ENCODE measurements around the gene DCLK1.

Gene DCLK1

GRCh38 chr13:35781036-35782000 is 349.9 kb downstream of the DCLK1 start:
- no peak overlapping the region for H3K4me3 ChIP-seq (ENCODE audit: low read depth, low read length)
- POLR2A ChIA-PET: interaction anchor here (0.6 to 1.1 kb wide), 2 partner anchors 9 to 917 kb away, joined by 5 to 9 read pairs; no protein-coding TSS in a partner anchor
- no peak for DNase-seq (ENCODE audit: low read depth, low spot score)
- CTCF ChIA-PET: interaction anchor here (0.8 to 2.1 kb wide), 9 partner anchors 8 to 173 kb away, joined by 3 to 11 read pairs (median 4); no protein-coding TSS in a partner anchor
- no peak for TF ChIP-seq CTCF (IDR thresholded peaks at IDR 0.05; ENCODE audit: insufficient read depth, low read length, missing control alignments)

GRCh38 chr13:35780613-35781012 is 350.6 kb downstream of the DCLK1 start:
- ChIA-PET CTCF (interaction anchor here (0.8 to 2.1 kb wide), 7 partner anchors 9 to 173 kb away, joined by 3 to 11 read pairs (median 4); no protein-coding TSS in a partner anchor), POLR2A (interaction anchor here (1.1 kb wide), 1 partner anchor 9 kb away, joined by 5 read pairs; no protein-coding TSS in a partner anchor)

GRCh38 chr13:35771898-35772297 is 359.3 kb downstream of the DCLK1 start:
- peak; percentile 98 for DNase-seq (ENCODE audit: low read depth, low spot score)
- peak; percentile 17 for TF ChIP-seq CTCF (IDR thresholded peaks at IDR 0.05; ENCODE audit: insufficient read depth, low read length, missing control alignments)
- CTCF ChIA-PET: interaction anchor here (0.6 to 2.1 kb wide), 6 partner anchors 9 to 182 kb away, joined by 3 to 7 read pairs (median 4); no protein-coding TSS in a partner anchor
- POLR2A ChIA-PET: interaction anchor here (1.1 to 1.4 kb wide), 4 partner anchors 9 to 73 kb away, joined by 3 to 7 read pairs (median 4); no protein-coding TSS in a partner anchor
- no peak overlapping the region for H3K4me3 ChIP-seq (ENCODE audit: low read depth, low read length)

More at GRCh38 chr13:35780613-35781012, 350.6 kb downstream of the DCLK1 start:
- DNase-seq (ENCODE audit: low read depth, low spot score): no peak
- H3K4me3 ChIP-seq (ENCODE audit: low read depth, low read length): no peak overlapping the region
- TF ChIP-seq CTCF (IDR thresholded peaks at IDR 0.05; ENCODE audit: insufficient read depth, low read length, missing control alignments): no peak

- no peak overlapping the region for H3K4me3 ChIP-seq (ENCODE audit: low read depth, low read length)
- DNase-seq (ENCODE audit: low read depth, low spot score): no peak
- ChIA-PET POLR2A (interaction anchor here (1.3 kb wide), 1 partner anchor 70 kb away, joined by 4 read pairs; no protein-coding TSS in a partner anchor), CTCF (interaction anchor here (1.0 to 2.1 kb wide), 4 partner anchors 10 to 140 kb away, joined by 3 to 5 read pairs (median 4); no protein-coding TSS in a partner anchor)
- TF ChIP-seq CTCF (IDR thresholded peaks at IDR 0.05; ENCODE audit: insufficient read depth, low read length, missing control alignments): no peak
These were observed 360.4 kb downstream of the DCLK1 start for GRCh38 chr13:35770756-35771297.

- H3K4me3 ChIP-seq (ENCODE audit: low read depth, low read length): no peak overlapping the region
- TF ChIP-seq CTCF (IDR thresholded peaks at IDR 0.05; ENCODE audit: insufficient read depth, low read length, missing control alignments): no peak
- ChIA-PET POLR2A (no interaction called here), CTCF (no interaction called here)
- no peak for DNase-seq (ENCODE audit: low read depth, low spot score)
These were observed 361.4 kb downstream of the DCLK1 start for GRCh38 chr13:35769812-35770211.
